Measurements from ENCODE around the gene ARRB1. TPM values are rescaled to one million over a fixed set of nuclear protein-coding genes. Genes with fewer than 3 reads are reported as not detected.

The ARRB1 gene
- total RNA-seq, 2 donors from 2014 or later, result 70.3 to 73.4 TPM

GRCh38 chr11:75225794-75226193, 125.7 kb downstream of the ARRB1 start:
- no peak for TF ChIP-seq CTCF (IDR thresholded peaks at IDR 0.05)
- intact Hi-C loops (cut with DNase I), result no loop called here
- Histone ChIP-seq H3K9me3 (no peaks in the 10 kb centered on the region), H3K9ac (ENCODE audit: low read depth in 2 of 2, low read length in 2 of 2) (no peak overlapping the region), H3K4me1 (no peaks in the 10 kb centered on the region), H3K4me3 (no peak overlapping the region), H3K27me3 (no peaks in the 10 kb centered on the region), H3K27ac (no peak overlapping the region), H3K36me3 (no peaks in the 10 kb centered on the region)
- DNase-seq, result no peak

GRCh38 chr11:75223954-75224643, 127.4 kb downstream of the ARRB1 start:
- H3K4me1 ChIP-seq, result no peaks in the 10 kb centered on the region
- DNase-seq, result no peak
- H3K27ac ChIP-seq, result no peak overlapping the region
- no peak overlapping the region for H3K4me3 ChIP-seq
- no peaks in the 10 kb centered on the region for H3K27me3 ChIP-seq
- H3K9ac ChIP-seq (ENCODE audit: low read depth in 2 of 2, low read length in 2 of 2), result no peak overlapping the region
- H3K9me3 ChIP-seq, result no peaks in the 10 kb centered on the region
- intact Hi-C loops (cut with DNase I), result no loop called here
- TF ChIP-seq CTCF (IDR thresholded peaks at IDR 0.05), result no peak
- no peaks in the 10 kb centered on the region for H3K36me3 ChIP-seq

GRCh38 chr11:75219869-75220268, 131.6 kb downstream of the ARRB1 start:
- TF ChIP-seq CTCF (IDR thresholded peaks at IDR 0.05), result no peak
- Histone ChIP-seq H3K9ac (ENCODE audit: low read depth in 2 of 2, low read length in 2 of 2) (no peak overlapping the region), H3K9me3 (no peaks in the 10 kb centered on the region), H3K27me3 (no peaks in the 10 kb centered on the region), H3K4me1 (no peaks in the 10 kb centered on the region), H3K36me3 (no peaks in the 10 kb centered on the region), H3K27ac (no peak overlapping the region), H3K4me3 (no peak overlapping the region)
- DNase-seq, result no peak
- intact Hi-C loops (cut with DNase I), result no loop called here

- H3K9ac ChIP-seq (ENCODE audit: low read depth in 2 of 2, low read length in 2 of 2), result no peak overlapping the region
- H3K27me3 ChIP-seq, result no peaks in the 10 kb centered on the region
- H3K9me3 ChIP-seq, result no peaks in the 10 kb centered on the region
- no peak for TF ChIP-seq CTCF (IDR thresholded peaks at IDR 0.05)
- no peaks in the 10 kb centered on the region for H3K4me1 ChIP-seq
- no peak overlapping the region for H3K4me3 ChIP-seq
- intact Hi-C loops (cut with DNase I), result no loop called here
- no peak overlapping the region for H3K27ac ChIP-seq
- no peaks in the 10 kb centered on the region for H3K36me3 ChIP-seq
- DNase-seq, result no peak
These were observed 136.6 kb downstream of the ARRB1 start for GRCh38 chr11:75214843-75215242.

- intact Hi-C loops (cut with DNase I), result no loop called here
- no peak for TF ChIP-seq CTCF (IDR thresholded peaks at IDR 0.05)
- Histone ChIP-seq H3K9me3 (no peaks in the 10 kb centered on the region), H3K4me3 (no peak overlapping the region), H3K9ac (ENCODE audit: low read depth in 2 of 2, low read length in 2 of 2) (no peak overlapping the region), H3K36me3 (no peaks in the 10 kb centered on the region), H3K27ac (no peak overlapping the region), H3K4me1 (no peaks in the 10 kb centered on the region), H3K27me3 (no peaks in the 10 kb centered on the region)
- peak; percentile 82 for DNase-seq
These were observed 137.0 kb downstream of the ARRB1 start for GRCh38 chr11:75214411-75214821.

Small RNA genes within 50 kb of the gene (microRNA-seq; reads per million reads assigned to microRNA genes)
- 31.4 reads per million, percentile 36 among the genes with 10 or more reads in this experiment for gene MIR326

Other genes starting within 250 kb of the ARRB1 start
- gene SLCO2B1, start 200.6 kb downstream of the ARRB1 start, total RNA-seq, result 10 to 100 TPM; 37.6 to 50.3 TPM
- gene TPBGL, start 110.9 kb downstream of the ARRB1 start, total RNA-seq, result under 1 TPM; 0.11 to 0.15 TPM
- 1,000 to 10,000 TPM; 2,133 to 2,596 TPM for gene RPS3, start 47.9 kb upstream of the ARRB1 start, total RNA-seq
- gene KLHL35, start 81.5 kb upstream of the ARRB1 start, total RNA-seq, result under 1 TPM; 0.50 to 0.67 TPM
- gene GDPD5, start 174.3 kb upstream of the ARRB1 start, total RNA-seq, result 1 to 10 TPM; 2.6 to 4.1 TPM
- gene SERPINH1, start 210.6 kb upstream of the ARRB1 start, total RNA-seq, result 100 to 1,000 TPM in 1 of 2 donors, 10 to 100 TPM in 1; 66.3 to 136 TPM

All from colonic mucosa (tissue), 4 donors.